ENCODE results near the gene TMUB2. TPM values are rescaled to one million over a fixed set of nuclear protein-coding genes. Genes with fewer than 3 reads are reported as not detected.

TMUB2 gene
- polyA plus RNA-seq, 1 donor from 2014 or later = 59.9 TPM

- peak overlapping the region; percentile 77 for H3K4me2 ChIP-seq (ENCODE audit: low read length)
- H3K27me3 ChIP-seq (ENCODE audit: insufficient read depth, low read depth, low read length) = no peaks in the 10 kb centered on the region
- H4K20me1 ChIP-seq (ENCODE audit: insufficient read depth) = no peaks in the 10 kb centered on the region
- no peaks in the 10 kb centered on the region for H3K9me2 ChIP-seq (ENCODE audit: insufficient read depth, low read length)
- H3K36me3 ChIP-seq (ENCODE audit: insufficient read depth, low read length) = peaks cover 10% of the 10 kb centered on the region
- TF ChIP-seq CTCF (IDR thresholded peaks at IDR 0.05; ENCODE audit: poor library complexity, severe bottlenecking) (no peak), EZH2 (IDR thresholded peaks at IDR 0.05; ENCODE audit: borderline replicate concordance, insufficient read depth, low read length, poor library complexity, severe bottlenecking) (no peak), MXI1 (conservative IDR thresholded peaks at IDR 0.05; ENCODE audit: poor library complexity, severe bottlenecking) (no peak), POLR2AphosphoS5 (IDR thresholded peaks at IDR 0.05) (no peak), TAF1 (IDR thresholded peaks at IDR 0.05; ENCODE audit: low read depth) (no peak), EP300 (conservative IDR thresholded peaks at IDR 0.05; ENCODE audit: poor library complexity, severe bottlenecking) (no peak)
- TF ChIP-seq, protein P1, sequence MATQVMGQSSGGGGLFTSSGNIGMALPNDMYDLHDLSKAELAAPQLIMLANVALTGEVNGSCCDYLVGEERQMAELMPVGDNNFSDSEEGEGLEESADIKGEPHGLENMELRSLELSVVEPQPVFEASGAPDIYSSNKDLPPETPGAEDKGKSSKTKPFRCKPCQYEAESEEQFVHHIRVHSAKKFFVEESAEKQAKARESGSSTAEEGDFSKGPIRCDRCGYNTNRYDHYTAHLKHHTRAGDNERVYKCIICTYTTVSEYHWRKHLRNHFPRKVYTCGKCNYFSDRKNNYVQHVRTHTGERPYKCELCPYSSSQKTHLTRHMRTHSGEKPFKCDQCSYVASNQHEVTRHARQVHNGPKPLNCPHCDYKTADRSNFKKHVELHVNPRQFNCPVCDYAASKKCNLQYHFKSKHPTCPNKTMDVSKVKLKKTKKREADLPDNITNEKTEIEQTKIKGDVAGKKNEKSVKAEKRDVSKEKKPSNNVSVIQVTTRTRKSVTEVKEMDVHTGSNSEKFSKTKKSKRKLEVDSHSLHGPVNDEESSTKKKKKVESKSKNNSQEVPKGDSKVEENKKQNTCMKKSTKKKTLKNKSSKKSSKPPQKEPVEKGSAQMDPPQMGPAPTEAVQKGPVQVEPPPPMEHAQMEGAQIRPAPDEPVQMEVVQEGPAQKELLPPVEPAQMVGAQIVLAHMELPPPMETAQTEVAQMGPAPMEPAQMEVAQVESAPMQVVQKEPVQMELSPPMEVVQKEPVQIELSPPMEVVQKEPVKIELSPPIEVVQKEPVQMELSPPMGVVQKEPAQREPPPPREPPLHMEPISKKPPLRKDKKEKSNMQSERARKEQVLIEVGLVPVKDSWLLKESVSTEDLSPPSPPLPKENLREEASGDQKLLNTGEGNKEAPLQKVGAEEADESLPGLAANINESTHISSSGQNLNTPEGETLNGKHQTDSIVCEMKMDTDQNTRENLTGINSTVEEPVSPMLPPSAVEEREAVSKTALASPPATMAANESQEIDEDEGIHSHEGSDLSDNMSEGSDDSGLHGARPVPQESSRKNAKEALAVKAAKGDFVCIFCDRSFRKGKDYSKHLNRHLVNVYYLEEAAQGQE (IDR thresholded peaks at IDR 0.05; ENCODE audit: borderline replicate concordance) = peak; percentile 35
- peak overlapping the region; percentile 94 for H3K9ac ChIP-seq (ENCODE audit: low read length)
- peak overlapping the region; percentile 14 for H2AFZ ChIP-seq (ENCODE audit: low read depth, low read length)
- no peaks in the 10 kb centered on the region for H3F3A ChIP-seq (ENCODE audit: insufficient read depth, low read length, poor library complexity, severe bottlenecking)
- peak overlapping the region; percentile 92 for H3K27ac ChIP-seq (ENCODE audit: low read length)
- peak overlapping the region; percentile 91 for H3K4me3 ChIP-seq (ENCODE audit: low read length)
- no peaks in the 10 kb centered on the region for H3K9me3 ChIP-seq (ENCODE audit: low read length)
- peaks cover 24% of the 10 kb centered on the region for H3K79me2 ChIP-seq (replicated peaks; ENCODE audit: insufficient read depth, low read length)
These were observed 12.2 kb downstream of the TMUB2 start for GRCh38 chr17:44198721-44199552.

DNA sequence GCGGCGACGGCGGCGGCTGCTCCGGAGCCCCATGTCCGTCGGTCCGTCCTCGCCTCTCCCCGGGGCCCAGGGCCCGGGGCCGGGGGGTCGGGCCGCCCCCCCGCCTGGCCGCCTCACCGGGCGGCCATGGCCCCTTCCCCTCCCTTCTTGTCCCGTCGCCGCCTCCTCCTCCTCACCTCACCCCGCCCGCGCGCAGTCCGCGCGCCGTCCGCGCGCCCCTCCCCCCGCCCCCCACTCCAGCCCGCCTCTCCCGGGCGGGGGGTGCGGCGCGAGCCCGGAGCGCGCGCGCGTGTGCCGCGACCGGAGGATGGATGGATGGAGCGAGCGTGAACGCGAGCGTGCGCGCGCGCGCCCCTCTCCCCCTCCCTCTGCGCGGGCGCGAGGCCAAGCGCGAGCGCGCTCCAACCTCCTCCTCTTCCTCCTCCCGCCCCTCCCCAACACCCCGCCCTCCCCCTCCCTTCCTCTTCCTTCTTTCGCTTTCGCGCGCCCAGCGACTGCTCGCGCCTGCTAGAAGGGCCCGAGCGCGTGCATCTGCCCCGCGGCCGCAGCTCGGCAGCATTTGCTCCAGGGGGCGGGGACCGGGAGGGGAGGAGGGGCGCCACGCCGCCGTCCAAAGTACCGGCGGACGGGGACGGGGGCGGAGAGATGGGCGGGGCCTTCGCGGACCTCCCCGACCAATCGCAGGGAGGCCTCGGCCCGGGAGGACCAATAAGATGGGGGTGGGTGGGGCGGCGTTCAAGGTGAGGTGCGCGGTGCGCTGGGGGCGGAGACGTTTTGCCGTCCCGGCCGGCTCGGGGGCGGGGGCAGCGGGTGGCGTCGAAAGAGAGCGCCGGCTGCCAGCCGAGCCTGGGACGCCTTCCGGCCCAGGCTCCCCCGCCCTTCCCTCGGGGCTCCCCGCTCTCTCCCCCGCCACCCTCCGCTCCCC is 13.0 kb downstream of the TMUB2 start, which contains the start of gene ATXN7L3:
TSS of gene ATXN7L3 (minus strand) at position 332 of the 925 bp plus-strand sequence. CDS start 1,814 bp downstream, outside the sequence.
- peak within 1 kb of the TSS; percentile 70 for H2AFZ ChIP-seq (ENCODE audit: low read depth, low read length)
- peak within 1 kb of the TSS; percentile 92 for H3K27ac ChIP-seq (ENCODE audit: low read length)
- peaks cover 24% of the 10 kb centered on the region for H3K79me2 ChIP-seq (replicated peaks; ENCODE audit: insufficient read depth, low read length)
- no peaks in the 10 kb centered on the region for H4K20me1 ChIP-seq (ENCODE audit: insufficient read depth)
- peaks cover 5% of the 10 kb centered on the region for H3K36me3 ChIP-seq (ENCODE audit: insufficient read depth, low read length)
- peak within 1 kb of the TSS; percentile 91 for H3K4me3 ChIP-seq (ENCODE audit: low read length)
- H3K4me2 ChIP-seq (ENCODE audit: low read length) = peak within 1 kb of the TSS; percentile 92
- peak within 1 kb of the TSS; percentile 94 for H3K9ac ChIP-seq (ENCODE audit: low read length)
- H3F3A ChIP-seq (ENCODE audit: insufficient read depth, low read length, poor library complexity, severe bottlenecking) = no peaks in the 10 kb centered on the region
- H3K9me2 ChIP-seq (ENCODE audit: insufficient read depth, low read length) = no peaks in the 10 kb centered on the region
- H3K9me3 ChIP-seq (ENCODE audit: low read length) = no peaks in the 10 kb centered on the region
- H3K27me3 ChIP-seq (ENCODE audit: insufficient read depth, low read depth, low read length) = no peaks in the 10 kb centered on the region
- peak; percentile 46 for TF ChIP-seq POLR2AphosphoS5 (IDR thresholded peaks at IDR 0.05)
- TF ChIP-seq, protein P1 (IDR thresholded peaks at IDR 0.05; ENCODE audit: borderline replicate concordance) = no peak
- TF ChIP-seq MXI1 (conservative IDR thresholded peaks at IDR 0.05; ENCODE audit: poor library complexity, severe bottlenecking) = no peak
- peak; percentile 57 for TF ChIP-seq TAF1 (IDR thresholded peaks at IDR 0.05; ENCODE audit: low read depth)
- no peak for TF ChIP-seq SMC3 (conservative IDR thresholded peaks at IDR 0.05; ENCODE audit: poor library complexity)
